Stimulated activated naive CD8-positive, alpha-beta T cell treated with anti-CD3 and anti-CD28 coated beads, Interleukin-15, amount 100 ng/mL, for 72 hours (primary cell): ENCODE data around the gene ATXN7L3.

ENCODE experiments used
- ATAC-seq: fragments of 150-1000 bp; cut with Tn5 transposase; 2 replicates; pipeline ENCODE4 v1.10.0; 2021; ENCODE audit warnings: mild to moderate bottlenecking, moderate library complexity
- DNase-seq, 2 donors: peaks; one replicate each; pipeline ENCODE4 v3.0.0; 2021 to 2022
- H3K27ac Mint-ChIP-seq, 2 donors: one replicate each; pipeline ENCODE4 v1.8.0; 2022; ENCODE audit warnings: mild to moderate bottlenecking in 2 of 2, mixed read lengths in 2 of 2, moderate library complexity in 2 of 2
- H3K27me3 Mint-ChIP-seq: one replicate; pipeline ENCODE4 v1.8.0; 2022; ENCODE audit warnings: mixed read lengths
- H3K4me1 Mint-ChIP-seq: one replicate; pipeline ENCODE4 v1.8.0; 2022; ENCODE audit warnings: mild to moderate bottlenecking, mixed read lengths
- H3K4me3 Mint-ChIP-seq, 2 donors: one replicate each; pipeline ENCODE4 v1.8.0; 2022; ENCODE audit warnings: mild to moderate bottlenecking in 2 of 2, mixed read lengths in 2 of 2, moderate library complexity in 1 of 2
- H3K9me3 Mint-ChIP-seq, 2 donors: one replicate each; pipeline ENCODE4 v1.8.0; 2022; ENCODE audit warnings: mixed read lengths in 2 of 2

The ATXN7L3 gene

DNA sequence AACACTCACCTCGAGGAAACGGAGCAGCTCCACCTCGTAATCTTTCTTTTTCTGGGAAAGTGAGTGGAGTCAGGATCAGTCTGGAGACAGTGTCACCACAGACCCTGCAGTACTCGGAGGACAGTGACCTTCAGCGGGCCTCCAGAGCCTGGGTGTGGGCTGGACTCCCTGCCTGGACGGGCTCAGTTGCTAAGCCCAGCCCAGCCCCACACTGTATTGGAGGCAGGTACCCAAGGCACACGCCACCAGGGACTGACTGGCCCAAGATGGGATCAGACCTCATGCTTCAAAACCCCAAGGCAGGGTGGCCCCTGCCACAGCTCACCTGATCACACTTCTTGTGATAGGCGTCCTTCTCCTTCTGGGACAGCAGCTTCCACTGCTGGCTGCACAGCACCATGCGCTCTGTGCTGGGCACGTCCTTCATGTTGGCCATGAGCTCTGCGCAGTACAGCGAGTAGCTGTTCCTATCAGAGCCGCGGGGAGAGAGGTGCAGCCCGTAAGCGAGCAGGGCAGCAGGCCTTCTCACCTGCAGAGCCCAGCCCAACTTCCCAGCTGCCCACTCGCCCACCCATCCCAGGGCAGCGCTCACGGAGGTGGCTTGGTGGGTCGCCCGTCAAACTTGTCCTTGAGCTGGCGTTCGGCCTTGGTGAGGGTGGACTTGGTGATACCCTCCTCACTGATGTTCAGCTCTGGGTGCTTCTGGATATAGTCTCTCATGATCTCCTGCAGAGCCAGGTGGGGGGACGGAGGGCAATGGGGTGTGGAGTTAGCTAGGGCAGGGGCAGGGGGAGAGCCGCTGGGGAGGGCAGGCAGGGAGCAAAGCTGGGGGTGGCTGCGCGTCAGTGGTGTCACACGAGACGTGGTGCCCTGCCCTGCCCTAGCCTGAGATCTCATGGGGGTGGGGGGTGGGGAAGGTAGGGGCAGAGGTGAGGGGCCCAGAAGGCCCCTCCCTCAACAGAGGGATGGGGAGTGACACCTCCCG is 11.9 kb upstream of the ATXN7L3 start:
- H3K4me1 Mint-ChIP-seq, result peaks cover 92% of the 10 kb centered on the region
- peaks cover 0 to 6% of the 10 kb centered on the region in 2 donors for H3K9me3 Mint-ChIP-seq
- peak overlapping the region; percentile 49 to 64 for H3K4me3 Mint-ChIP-seq
- no peaks in the 10 kb centered on the region for H3K27me3 Mint-ChIP-seq
- peak overlapping the region; percentile 31 to 33 for H3K27ac Mint-ChIP-seq
- ATAC-seq (no peak), DNase-seq (no peak)

DNA sequence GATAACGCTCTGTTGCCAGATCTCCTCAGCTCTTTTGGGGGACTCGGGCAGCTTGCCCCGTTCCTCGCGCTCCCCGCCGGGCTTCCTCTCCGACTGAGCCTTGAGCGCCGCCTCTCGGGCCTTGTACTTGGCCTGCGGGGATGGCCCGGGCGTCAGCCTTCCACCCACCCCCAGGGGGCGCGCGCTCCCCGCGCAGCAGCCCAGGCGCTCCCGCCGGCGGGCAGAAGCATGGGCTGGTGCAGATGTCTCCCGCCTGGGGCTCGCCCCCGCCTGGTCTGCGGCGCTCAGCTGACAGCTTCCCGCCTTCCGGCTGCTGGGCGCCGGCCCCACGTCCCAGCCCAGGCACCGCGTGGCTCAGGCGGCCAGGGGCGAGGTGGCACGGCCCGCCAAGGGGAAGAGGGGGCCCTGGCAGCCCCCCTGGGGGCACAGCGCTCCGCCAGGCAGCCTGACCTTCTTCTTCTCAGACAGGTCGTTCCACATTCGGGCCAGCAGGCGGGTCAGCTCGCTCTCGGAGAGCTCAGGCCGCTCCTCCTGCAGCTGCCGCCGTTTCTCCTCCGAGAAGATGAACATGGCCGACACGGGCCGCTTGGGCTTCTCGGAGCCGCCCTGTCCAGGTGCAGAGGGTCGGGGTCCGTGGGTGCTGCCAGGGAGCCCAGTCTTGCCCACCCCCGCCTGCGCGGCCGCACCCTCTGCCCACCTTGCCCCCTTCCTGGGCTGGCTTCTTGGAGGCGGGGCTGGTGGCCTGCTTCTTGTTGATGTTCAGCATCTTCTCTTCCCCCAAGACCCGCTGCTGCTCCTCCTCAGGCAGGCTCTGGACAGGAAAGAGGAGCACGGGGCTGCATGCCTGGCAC is 10.9 kb upstream of the ATXN7L3 start:
- Mint-ChIP-seq H3K27ac (peak overlapping the region; percentile 93 to 98), H3K9me3 (peaks cover 0 to 6% of the 10 kb centered on the region in 2 donors), H3K4me1 (peaks cover 82% of the 10 kb centered on the region), H3K4me3 (peak overlapping the region; percentile 87), H3K27me3 (no peaks in the 10 kb centered on the region)
- DNase-seq, result peak; percentile 96 to 98
- peak; percentile 92 for ATAC-seq

DNA sequence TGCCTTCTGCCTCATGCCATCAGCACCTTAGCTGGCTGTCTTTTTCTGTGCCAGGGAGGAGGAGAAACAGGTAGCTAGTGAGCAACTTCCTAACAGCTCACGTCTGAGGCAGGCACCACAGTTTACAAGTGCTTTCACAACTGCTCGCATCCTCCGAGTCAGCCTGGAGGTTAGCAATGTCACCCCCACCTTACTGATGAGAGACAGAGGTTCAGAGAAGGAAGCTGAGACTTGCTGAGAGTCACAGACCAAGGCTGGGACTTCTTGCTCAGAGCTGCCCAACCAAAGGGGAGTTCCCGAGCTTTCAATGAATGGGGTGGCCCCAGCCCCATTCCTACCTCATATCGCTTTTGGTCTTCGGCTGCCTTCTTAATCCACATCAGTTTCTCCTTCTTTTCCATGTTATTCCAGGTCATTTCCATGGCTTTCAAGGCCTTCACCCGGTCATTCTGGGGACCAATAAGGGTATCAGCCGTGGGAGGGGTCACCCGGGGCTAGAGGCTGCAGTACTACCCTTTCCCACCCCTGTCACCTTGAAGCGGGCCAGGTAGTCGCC is 10.2 kb upstream of the ATXN7L3 start:
- peak overlapping the region; percentile 87 for H3K4me3 Mint-ChIP-seq
- H3K4me1 Mint-ChIP-seq, result peaks cover 74% of the 10 kb centered on the region
- no peaks in the 10 kb centered on the region for H3K27me3 Mint-ChIP-seq
- H3K27ac Mint-ChIP-seq, result peak overlapping the region; percentile 93 to 98
- peaks cover 0 to 6% of the 10 kb centered on the region in 2 donors for H3K9me3 Mint-ChIP-seq
- DNase-seq (peak; percentile 34 to 77), ATAC-seq (peak; percentile 83)

DNA sequence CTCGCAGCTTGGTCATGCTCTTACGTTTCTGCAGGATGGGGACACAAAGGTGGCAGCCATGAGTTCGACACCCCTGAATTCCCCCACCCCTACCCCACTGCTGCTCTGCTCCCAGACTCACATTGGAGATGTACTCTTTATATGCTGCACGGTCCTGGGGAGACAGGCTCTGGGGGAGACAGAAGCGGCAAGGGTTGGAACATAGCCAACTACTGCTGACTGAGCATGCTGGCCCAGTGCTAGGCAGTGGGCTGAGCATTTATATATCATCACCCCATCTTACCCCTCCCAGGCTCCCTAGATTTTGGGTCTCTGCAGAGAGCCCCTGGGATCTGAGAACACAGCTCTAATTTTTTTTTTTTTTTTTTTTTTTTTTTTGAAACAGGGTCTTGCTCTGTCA is 8.1 kb upstream of the ATXN7L3 start:
- ATAC-seq (no peak), DNase-seq (no peak)
- H3K27me3 Mint-ChIP-seq, result no peaks in the 10 kb centered on the region
- H3K9me3 Mint-ChIP-seq, result no peaks in the 10 kb centered on the region
- peaks cover 74% of the 10 kb centered on the region for H3K4me1 Mint-ChIP-seq
- H3K27ac Mint-ChIP-seq, result no peak overlapping the region
- no peak overlapping the region for H3K4me3 Mint-ChIP-seq

DNA sequence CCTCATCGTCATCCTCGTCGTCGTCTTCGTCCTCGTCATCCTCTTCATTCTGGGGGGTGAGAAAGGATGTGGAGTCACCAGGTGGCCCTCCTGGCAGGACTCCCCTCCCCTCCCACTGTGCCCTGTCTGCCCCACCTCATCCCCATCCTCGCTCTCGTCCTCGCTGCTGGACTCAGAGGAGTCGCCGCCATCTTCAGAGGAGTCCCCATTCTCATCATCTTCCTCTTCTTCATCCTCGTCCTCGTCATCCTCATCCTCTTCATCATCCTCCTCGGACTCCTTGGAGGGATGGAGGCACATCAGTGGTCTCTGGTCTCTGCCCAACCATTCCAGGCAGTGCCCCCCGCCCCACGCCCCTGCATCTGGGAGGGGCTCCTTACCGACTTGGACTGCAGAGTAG is 7.6 kb upstream of the ATXN7L3 start:
- no peak for DNase-seq
- Mint-ChIP-seq H3K4me3 (no peak overlapping the region), H3K9me3 (no peaks in the 10 kb centered on the region), H3K27ac (no peak overlapping the region), H3K4me1 (peaks cover 74% of the 10 kb centered on the region), H3K27me3 (no peaks in the 10 kb centered on the region)
- ATAC-seq, result no peak

DNA sequence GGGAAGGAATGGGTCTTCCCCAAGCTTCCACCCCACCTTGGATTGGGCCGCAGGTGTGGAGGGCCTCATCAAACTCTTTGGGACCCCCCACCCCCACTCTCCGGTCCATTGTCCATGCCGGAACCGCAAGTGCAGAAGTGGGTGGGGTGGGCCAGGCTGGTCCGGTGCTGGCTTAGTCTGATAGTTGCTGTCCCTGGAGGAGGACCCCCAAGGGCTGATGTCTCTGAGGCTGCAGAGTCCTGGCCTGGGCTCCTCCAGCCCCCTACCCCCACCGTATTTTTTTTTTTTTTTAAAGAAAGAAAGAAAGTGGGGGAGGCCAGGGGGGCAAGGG is 7.1 kb upstream of the ATXN7L3 start:
- no peaks in the 10 kb centered on the region for H3K27me3 Mint-ChIP-seq
- H3K4me1 Mint-ChIP-seq, result peaks cover 69% of the 10 kb centered on the region
- no peak overlapping the region for H3K4me3 Mint-ChIP-seq
- no peak overlapping the region for H3K27ac Mint-ChIP-seq
- DNase-seq (no peak), ATAC-seq (no peak)
- H3K9me3 Mint-ChIP-seq, result no peaks in the 10 kb centered on the region

DNA sequence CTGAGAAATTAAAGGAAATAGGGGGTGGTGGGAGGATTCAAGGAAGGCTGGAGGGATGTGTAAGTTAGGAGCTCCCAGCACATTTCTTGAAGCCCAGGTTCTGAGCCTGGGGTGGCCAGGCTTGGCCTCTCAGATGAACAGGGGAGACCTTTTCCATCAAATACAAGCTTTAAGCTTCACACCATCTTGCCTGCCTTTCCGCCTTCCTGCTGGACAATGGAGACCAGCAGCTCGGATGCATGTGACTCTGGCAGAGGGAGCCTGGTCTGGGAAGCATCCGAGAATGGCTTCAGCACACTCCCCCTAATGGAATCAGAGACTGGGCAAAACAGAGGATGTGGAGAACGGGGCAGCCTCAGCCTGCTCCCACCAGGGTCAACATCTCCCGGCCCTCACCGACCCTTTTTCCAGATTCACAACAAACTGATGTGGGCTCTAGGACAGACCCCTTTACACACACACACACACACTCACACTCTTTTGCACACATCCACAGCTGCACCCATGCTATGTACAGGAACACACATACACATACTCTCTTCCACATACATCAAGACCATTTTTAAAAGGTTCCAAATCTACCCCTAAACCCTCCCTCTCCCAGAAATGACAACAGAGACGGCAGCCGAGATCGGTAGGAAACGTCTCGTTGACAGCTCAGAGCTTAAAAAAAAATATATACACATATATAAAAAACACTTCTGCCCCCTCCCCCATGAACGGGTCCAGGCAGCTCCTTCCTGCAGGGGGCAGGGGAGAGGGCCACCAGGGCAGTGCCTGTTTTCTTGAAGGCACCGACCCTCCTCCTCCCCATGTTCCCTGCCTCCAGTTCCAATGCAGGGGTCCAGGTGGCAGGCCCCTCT is 6.5 kb upstream of the ATXN7L3 start:
- ATAC-seq, result no peak
- H3K27me3 Mint-ChIP-seq, result no peaks in the 10 kb centered on the region
- H3K27ac Mint-ChIP-seq, result no peak overlapping the region
- H3K4me3 Mint-ChIP-seq, result no peak overlapping the region
- H3K9me3 Mint-ChIP-seq, result no peaks in the 10 kb centered on the region
- peaks cover 66% of the 10 kb centered on the region for H3K4me1 Mint-ChIP-seq
- no peak for DNase-seq

DNA sequence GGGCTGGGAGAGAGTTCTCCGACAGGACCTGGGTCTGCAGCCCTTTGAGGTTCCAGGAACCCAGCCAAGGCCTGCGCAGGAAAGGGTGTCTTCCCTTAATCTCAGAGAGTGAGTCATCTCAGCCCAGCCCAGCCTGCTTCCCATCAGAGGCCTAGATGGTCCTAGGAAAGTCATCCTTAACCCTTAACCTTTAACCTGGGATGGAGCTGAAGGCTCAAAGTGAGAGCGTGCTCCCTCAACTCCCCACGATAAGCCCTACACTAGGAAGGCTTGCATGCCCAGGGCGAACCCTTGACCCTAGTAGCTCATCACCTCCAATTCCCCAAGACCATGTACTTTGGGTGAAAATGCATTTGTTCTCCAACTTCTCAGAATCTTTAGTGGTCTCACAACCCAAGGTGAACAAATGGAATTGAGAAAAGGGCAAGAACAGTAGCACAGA is 4.8 kb upstream of the ATXN7L3 start:
- DNase-seq (no peak), ATAC-seq (no peak)
- Mint-ChIP-seq H3K4me3 (no peak overlapping the region), H3K4me1 (peaks cover 52% of the 10 kb centered on the region), H3K27ac (no peak overlapping the region), H3K27me3 (no peaks in the 10 kb centered on the region), H3K9me3 (no peaks in the 10 kb centered on the region)

DNA sequence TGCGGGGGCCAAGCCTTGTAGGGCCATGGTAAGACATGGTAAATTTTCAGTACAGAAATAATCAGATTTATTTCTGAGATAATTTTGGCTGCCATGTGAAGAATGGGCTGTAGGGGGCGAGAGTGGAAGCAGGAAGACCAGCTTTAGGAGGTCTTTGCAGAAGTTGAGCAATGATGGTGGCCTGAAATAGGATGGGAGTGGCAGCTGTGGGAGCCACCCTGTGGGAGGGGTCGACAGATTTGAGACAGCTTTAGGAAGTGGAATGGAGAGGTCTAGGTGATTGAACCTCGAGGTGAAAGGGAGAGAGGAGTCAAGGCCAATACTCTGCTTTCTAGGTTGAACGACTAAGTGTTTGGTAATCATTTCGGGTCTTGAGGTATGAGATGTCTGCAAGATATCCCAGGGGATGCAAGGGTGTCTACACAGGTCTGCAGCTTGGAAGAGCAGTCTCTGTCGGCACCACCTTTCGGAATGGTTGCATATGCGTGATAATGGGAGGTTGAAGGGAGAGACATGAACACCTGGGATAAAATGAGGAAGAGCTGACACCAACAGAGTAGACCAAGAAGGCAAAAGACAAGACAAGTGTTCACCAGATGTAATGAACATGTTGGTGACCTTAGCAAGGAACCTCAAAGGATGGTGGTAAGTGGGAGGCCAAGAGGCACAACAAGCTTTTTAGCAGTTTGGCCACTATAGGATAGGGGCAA is 4.2 kb upstream of the ATXN7L3 start:
- no peaks in the 10 kb centered on the region for H3K9me3 Mint-ChIP-seq
- no peak overlapping the region for H3K4me3 Mint-ChIP-seq
- ATAC-seq (no peak), DNase-seq (peak; percentile 52 to 59)
- H3K27ac Mint-ChIP-seq, result peak overlapping the region; percentile 2 to 80
- no peaks in the 10 kb centered on the region for H3K27me3 Mint-ChIP-seq
- H3K4me1 Mint-ChIP-seq, result peaks cover 46% of the 10 kb centered on the region

DNA sequence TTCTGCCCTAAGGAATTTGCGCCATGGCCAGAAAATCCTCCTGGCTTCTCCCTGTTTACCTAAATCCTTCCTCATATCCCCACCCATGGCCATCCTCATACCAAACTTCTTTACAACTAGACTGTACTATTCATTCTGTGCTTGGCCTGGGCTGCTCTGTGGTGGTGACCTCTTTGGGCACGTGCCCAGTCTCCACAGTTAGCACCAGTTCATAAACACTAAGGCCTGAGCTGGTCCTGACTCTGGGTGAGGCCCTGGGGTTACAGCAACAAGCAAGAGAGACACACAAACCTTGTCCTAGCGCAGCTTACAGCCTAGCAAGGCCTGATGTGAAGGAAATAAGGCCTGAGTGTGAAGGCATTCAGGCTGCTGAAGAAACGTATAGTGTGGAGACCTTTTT is 3.1 kb upstream of the ATXN7L3 start:
- H3K4me3 Mint-ChIP-seq, result no peak overlapping the region
- H3K4me1 Mint-ChIP-seq, result peaks cover 45% of the 10 kb centered on the region
- no peaks in the 10 kb centered on the region for H3K27me3 Mint-ChIP-seq
- no peaks in the 10 kb centered on the region for H3K9me3 Mint-ChIP-seq
- DNase-seq, result no peak
- peak overlapping the region in 1 of 2 donors; percentile 36 for H3K27ac Mint-ChIP-seq
- no peak for ATAC-seq

DNA sequence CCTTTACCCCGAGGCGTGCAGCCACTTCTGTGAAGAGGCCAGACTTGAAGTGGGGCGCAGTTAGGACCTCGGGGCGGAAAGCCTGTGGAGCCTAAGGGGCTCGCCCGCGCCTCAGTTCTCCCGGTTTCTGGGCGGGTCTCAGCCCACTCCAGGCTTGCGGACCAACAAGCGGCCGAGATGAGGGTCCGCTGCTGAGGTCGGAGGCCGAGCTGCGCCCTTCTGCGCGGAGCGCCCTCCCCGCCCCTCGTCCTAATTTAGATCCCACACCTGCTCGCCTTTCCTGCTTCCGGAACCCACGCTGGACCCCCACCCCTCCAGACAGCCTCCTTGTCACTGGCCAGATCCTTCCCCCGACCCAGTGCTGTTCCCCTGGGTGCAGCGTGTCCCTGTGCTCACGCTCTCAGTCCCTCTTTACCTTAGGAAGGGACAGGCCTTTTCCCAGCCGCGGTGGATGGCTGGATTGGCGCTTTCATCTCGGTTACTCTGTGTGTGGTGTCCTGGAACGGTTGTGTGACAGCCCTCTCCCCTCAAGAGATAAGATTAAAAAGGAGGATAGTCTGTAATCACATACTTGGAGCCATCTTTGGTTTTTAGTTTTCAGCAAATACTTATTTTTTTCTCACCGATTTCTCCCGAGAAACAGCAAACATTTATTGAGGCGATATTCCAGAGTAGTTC is 933 bp upstream of the ATXN7L3 start:
- no peaks in the 10 kb centered on the region for H3K27me3 Mint-ChIP-seq
- H3K4me1 Mint-ChIP-seq, result peaks cover 55% of the 10 kb centered on the region

DNA sequence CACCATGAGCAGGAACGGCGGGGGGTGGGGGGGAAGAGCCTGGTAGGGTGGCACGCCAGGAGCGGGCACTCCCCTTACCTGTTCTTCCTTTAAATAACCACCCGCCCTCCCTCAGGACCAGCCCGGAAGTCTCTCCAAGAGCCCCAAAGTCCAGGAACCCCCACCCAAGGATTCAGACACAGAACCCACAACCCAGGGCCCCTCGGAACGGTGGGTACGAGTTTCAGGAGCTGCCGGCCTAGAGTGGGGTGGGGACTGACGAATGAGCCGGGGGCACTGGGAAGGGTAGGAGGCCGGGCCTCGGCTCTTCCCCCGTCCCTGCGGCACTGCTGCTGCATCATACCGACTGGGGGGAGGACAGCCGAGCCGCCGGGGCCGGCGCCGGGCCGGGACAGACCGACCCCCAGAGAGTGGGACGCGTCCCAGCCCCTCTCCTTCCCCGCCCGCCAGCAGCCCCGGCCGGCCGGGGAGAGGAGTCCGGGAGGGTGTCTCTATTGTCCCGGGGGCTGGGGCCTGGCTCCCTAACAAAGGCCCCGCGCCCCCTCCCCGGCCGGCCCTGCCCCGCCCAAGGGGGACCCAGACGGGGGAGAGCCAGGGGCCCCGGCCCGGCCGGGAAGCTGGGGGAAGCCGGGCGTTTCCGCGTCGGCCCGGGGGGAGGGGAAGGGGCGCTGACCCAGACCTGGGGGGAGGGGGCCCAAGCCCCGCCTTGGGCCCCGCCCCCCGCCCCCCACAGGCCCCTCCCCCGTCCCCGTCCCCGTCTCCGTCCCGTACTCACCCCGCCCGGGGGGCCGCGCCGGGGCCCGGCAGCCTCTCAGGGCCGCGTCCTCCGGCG is 747 bp downstream of the ATXN7L3 start:
- H3K4me1 Mint-ChIP-seq, result peaks cover 46% of the 10 kb centered on the region
- H3K4me3 Mint-ChIP-seq, result peak overlapping the region; percentile 83 to 87
- peak; percentile 17 for ATAC-seq
- H3K27ac Mint-ChIP-seq, result peak overlapping the region; percentile 91
- peak; percentile 54 to 63 for DNase-seq
- no peaks in the 10 kb centered on the region for H3K27me3 Mint-ChIP-seq
- H3K9me3 Mint-ChIP-seq, result no peaks in the 10 kb centered on the region

More for the DNA sequence above, 933 bp upstream of the ATXN7L3 start:
- H3K4me3 Mint-ChIP-seq, result peak overlapping the region; percentile 94 to 95
- DNase-seq (no peak), ATAC-seq (no peak)
- no peaks in the 10 kb centered on the region for H3K9me3 Mint-ChIP-seq
- H3K27ac Mint-ChIP-seq, result peak overlapping the region; percentile 87 to 97

DNA sequence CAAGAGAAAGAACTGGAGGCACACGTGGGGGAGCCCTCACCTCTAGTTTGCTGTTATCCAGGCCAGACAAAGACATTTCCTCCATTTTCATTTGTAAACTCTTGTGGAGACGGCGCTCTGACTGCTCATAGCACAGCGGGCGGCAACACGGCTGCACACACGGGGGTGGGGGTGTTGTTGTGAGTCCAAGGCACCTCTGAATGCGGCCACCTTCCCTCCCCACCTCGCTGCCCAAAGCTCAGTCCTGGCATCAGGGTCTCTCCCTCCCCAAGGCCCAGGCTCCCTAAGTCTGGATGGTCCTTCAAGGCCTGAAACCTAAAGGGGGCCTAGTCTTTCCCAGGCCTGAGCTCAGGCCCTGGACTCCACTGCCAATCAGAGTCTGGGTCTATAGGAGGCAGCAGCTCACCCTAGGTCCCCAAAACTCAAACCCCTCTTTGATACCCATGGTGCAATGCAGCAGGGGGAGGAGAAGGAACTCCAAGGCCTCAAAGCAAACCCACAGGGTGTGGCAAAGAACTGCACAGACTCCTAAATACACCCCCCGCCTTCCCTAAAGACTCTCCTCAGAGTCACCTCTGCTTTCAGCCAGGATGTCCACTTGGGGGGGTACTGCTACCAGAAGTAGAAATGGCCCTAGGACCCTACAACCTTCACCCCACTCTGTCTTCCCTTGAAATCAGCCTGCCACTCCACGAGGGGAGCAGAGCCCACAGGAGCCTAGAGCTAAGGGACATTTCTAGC is 1.5 kb downstream of the ATXN7L3 start:
- H3K9me3 Mint-ChIP-seq, result no peaks in the 10 kb centered on the region
- peaks cover 38% of the 10 kb centered on the region for H3K4me1 Mint-ChIP-seq
- H3K27me3 Mint-ChIP-seq, result no peaks in the 10 kb centered on the region
- DNase-seq, result peak; percentile 38 to 56
- peak; percentile 32 for ATAC-seq
- peak overlapping the region; percentile 91 for H3K27ac Mint-ChIP-seq
- peak overlapping the region; percentile 83 to 87 for H3K4me3 Mint-ChIP-seq
